Natural killer cell treated with Interleukin-12 subunit alpha and Interleukin-12 subunit beta and Interleukin-15 and Interleukin-18, amount 100 ng/mL, for 72 hours (primary cell): ENCODE measurements around the gene TAF7L. TPM values are rescaled to one million over a fixed set of nuclear protein-coding genes. Genes with fewer than 3 reads are reported as not detected.

Experiments used
- ATAC-seq, 2 donors: fragments of 150-1000 bp; cut with Tn5 transposase in 1 of 2; sonication (Bioruptor Pico), chemical (Tn5 transposase) in 1 of 2; 2 replicates each; pipeline ENCODE4 v1.10.0; 2021
- DNase-seq: peaks from one replicate; pipeline ENCODE4 v3.0.0; 2022; ENCODE audit warnings: low spot score
- H3K27ac Mint-ChIP-seq, 2 donors: 1 replicate in 1 of 2; 2 replicates in 1 of 2; pipeline ENCODE4 v1.8.0; 2022; ENCODE audit warnings: mixed read lengths in 2 of 2, mild to moderate bottlenecking in 1 of 2, moderate library complexity in 1 of 2
- H3K27me3 Mint-ChIP-seq, 2 donors: 1 replicate in 1 of 2; 2 replicates in 1 of 2; pipeline ENCODE4 v1.8.0; 2022; ENCODE audit warnings: mixed read lengths in 2 of 2
- H3K36me3 Mint-ChIP-seq: one replicate; pipeline ENCODE4 v1.8.0; 2022; ENCODE audit warnings: mixed read lengths
- H3K4me1 Mint-ChIP-seq, 2 donors: 1 replicate in 1 of 2; 2 replicates in 1 of 2; pipeline ENCODE4 v1.8.0; 2022; ENCODE audit warnings: low read depth in 2 of 2, mixed read lengths in 2 of 2, mild to moderate bottlenecking in 1 of 2
- H3K4me3 Mint-ChIP-seq: one replicate; pipeline ENCODE4 v1.8.0; 2022; ENCODE audit warnings: mixed read lengths
- H3K9me3 Mint-ChIP-seq: 2 replicates; pipeline ENCODE4 v1.8.0; 2022; ENCODE audit warnings: mixed read lengths
- total RNA-seq, 2 donors: library from RNA; stranded (reverse); gene quantifications; one replicate each; pipeline ENCODE4 v1.2.3, GENCODE V29; 2022

TAF7L gene
- total RNA-seq, 2 donors from 2014 or later, result 0.19 to 0.84 TPM

DNA sequence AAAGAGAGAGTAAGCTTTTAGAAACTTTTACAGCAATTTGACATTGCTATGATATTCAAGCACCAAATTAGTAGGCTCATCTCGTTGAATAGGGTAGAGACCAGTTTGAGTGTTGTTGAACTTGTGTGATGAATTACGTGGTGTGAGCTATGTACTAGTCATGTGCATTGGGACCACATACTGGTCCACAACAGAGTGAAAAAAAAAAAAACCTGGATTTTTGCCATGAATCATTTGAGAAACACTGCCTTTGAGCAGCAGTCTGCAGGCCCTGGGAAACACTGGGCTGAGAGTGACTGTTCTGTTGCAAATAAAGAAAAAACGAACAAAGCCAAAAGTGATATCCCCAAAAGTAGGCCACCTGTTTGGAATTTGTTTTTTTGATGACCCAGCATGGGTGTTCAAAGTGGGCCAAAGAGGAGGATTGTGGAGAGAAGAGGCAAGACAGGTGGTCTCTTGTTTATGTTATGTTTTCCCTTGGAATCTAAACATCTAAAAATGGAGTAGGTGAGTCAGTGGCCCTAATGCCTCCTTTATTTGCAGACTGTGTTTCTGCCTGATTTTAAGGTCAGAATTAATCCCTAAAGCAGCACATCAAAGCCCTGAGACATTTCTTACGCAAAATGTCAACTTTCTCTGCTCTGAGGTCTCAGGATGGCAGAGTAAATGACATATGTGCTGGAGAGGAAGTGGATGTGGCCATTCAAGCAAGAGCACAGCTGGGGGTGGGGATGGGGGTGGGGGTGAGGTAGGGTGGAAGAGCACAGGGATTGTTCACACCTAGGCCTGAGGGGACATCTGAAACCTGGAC, 33.5 kb downstream of the TAF7L start:
- ATAC-seq (peak in 1 of 2 donors; percentile 52), DNase-seq (no peak)
- Mint-ChIP-seq H3K4me1 (peaks cover 0 to 5% of the 10 kb centered on the region in 2 donors), H3K36me3 (no peaks in the 10 kb centered on the region), H3K27ac (no peak overlapping the region), H3K9me3 (no peaks in the 10 kb centered on the region), H3K27me3 (no peaks in the 10 kb centered on the region), H3K4me3 (no peak overlapping the region)

DNA sequence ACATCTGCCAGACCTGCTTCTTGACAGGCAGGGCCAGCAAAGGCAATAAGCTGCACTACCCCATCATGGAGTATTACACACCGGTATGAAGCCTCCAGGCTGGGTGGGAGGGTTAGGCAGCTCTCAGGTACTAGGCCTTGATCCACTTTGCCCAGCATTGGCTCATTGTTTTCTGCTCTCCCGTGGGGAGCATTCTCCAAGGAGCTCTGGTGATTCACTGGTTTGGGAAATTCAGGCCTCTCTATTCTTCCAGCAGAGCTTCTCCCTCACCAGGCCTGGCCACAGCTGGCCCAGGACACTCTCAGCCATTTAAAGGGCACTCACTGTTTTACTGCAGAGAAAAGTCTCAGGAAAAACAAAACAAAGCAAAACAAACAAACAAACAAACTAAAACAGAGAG, 38.5 kb downstream of the TAF7L start:
- Mint-ChIP-seq H3K9me3 (no peaks in the 10 kb centered on the region), H3K4me3 (no peak overlapping the region), H3K27ac (no peak overlapping the region), H3K36me3 (no peaks in the 10 kb centered on the region), H3K27me3 (peaks cover 0 to 8% of the 10 kb centered on the region in 2 donors), H3K4me1 (peaks cover 0 to 3% of the 10 kb centered on the region in 2 donors)
- DNase-seq (peak; percentile 18), ATAC-seq (no peak)

DNA sequence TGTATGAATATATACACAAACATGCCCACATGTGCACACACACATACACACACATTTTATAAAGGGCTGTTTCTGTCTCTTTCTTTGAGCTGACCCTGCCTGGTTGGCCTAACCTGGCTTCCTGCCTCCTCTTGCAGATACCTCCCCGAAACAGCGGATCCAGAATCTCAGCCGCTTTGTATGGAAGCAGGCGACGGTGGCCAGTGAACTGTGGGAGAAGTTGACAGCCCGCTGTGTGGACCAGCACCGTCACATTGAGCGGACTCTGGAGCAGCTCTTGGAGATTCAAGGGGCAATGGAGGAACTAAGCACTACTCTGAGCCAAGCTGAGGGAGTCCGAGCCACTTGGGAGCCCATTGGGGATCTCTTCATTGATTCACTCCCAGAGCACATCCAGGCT, 49.6 kb downstream of the TAF7L start:
- Mint-ChIP-seq H3K9me3 (no peaks in the 10 kb centered on the region), H3K4me3 (no peak overlapping the region), H3K36me3 (no peaks in the 10 kb centered on the region), H3K27ac (no peak overlapping the region), H3K27me3 (peaks cover 0 to 8% of the 10 kb centered on the region in 2 donors), H3K4me1 (no peaks in the 10 kb centered on the region)
- ATAC-seq (no peak), DNase-seq (peak; percentile 55)

DNA sequence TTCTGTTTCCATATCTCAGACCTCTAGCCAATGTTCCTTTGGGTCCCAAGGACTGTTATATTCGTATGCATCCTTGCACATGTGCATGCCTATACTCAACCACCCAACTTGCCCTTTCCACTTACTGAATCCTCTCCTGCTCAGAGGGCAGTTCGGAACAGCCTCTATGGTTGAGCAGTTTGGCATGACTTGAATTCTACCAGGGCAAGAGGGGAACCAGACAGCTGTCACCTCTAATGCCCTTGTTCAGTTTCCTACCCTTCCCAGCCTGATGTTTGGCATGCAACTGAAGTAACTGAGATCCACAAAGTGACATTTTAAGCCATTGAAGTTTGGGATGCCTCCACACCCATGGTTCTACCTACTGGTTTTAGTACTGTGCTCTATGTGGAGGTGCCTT, 54.1 kb downstream of the TAF7L start:
- Mint-ChIP-seq H3K27ac (no peak overlapping the region), H3K4me3 (no peak overlapping the region), H3K36me3 (no peaks in the 10 kb centered on the region), H3K27me3 (peaks cover 0 to 6% of the 10 kb centered on the region in 2 donors), H3K9me3 (no peaks in the 10 kb centered on the region), H3K4me1 (no peaks in the 10 kb centered on the region)
- no peak for DNase-seq
- ATAC-seq, result no peak

DNA sequence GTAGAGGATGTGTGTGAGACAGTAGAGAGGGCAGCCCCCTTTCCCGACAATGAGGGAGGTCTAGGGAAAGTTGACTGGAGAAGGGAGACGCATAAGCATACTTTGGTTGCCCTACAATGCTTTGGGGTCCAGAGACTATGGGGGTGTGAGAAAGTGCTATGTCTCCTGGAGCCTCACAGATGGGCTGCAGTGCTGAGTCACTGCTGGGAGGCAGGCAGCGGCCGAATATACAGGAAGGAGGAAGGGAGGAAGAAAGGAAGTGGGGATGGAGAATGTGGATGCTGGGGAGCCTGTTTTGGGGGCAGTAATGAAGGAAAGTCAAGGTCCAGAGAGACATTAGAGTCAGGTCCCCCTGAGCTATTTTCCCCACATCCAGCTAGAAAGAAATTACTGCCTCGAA, 58.8 kb downstream of the TAF7L start:
- Mint-ChIP-seq H3K4me1 (no peaks in the 10 kb centered on the region), H3K27ac (no peak overlapping the region), H3K27me3 (peaks cover 7 to 14% of the 10 kb centered on the region in 2 donors), H3K9me3 (no peaks in the 10 kb centered on the region), H3K4me3 (no peak overlapping the region), H3K36me3 (no peaks in the 10 kb centered on the region)
- ATAC-seq (no peak), DNase-seq (no peak)

DNA sequence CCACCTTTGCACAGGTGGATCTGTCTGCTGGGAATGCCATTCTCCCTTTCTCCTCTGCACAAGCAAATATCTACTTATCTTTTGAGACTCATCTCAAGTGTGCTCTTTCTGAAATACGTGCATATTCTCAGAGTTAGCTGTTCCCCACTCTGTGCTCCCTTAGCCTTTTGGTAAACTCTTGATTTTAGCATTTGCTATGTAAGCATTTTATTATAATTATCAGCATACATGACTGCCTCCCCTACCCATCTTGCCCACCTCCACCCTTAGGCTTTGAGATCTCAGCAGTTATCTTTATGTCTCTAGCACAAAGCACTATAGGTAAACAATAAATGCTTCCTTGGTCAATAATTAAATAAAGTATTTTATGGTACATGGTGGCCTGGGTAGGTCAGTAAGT, 60.1 kb downstream of the TAF7L start:
- no peaks in the 10 kb centered on the region for H3K9me3 Mint-ChIP-seq
- no peak overlapping the region for H3K27ac Mint-ChIP-seq
- H3K4me1 Mint-ChIP-seq, result no peaks in the 10 kb centered on the region
- H3K4me3 Mint-ChIP-seq, result no peak overlapping the region
- H3K27me3 Mint-ChIP-seq, result peaks cover 7 to 17% of the 10 kb centered on the region in 2 donors
- ATAC-seq (no peak), DNase-seq (no peak)
- no peaks in the 10 kb centered on the region for H3K36me3 Mint-ChIP-seq

DNA sequence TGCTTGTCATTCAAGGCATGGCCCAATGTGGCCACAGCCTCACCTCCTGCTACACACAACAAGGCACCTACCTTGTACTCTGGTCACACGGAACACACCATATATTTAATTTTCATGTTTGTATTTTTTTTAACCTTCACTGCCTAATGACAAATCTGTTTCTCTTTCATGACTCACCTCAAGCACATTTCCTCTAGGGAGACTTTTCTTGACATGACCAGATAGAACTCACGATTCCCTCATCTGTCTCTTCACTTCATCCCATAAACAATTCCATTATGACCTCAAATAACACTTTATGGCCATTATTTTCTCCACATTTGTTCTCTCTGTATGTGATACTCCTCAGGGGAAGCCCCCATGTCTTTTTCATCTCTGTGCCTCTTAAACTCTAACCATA, 60.5 kb downstream of the TAF7L start:
- H3K4me1 Mint-ChIP-seq, result no peaks in the 10 kb centered on the region
- no peaks in the 10 kb centered on the region for H3K36me3 Mint-ChIP-seq
- ATAC-seq, result no peak
- DNase-seq, result no peak
- no peak overlapping the region for H3K27ac Mint-ChIP-seq
- peaks cover 7 to 17% of the 10 kb centered on the region in 2 donors for H3K27me3 Mint-ChIP-seq
- no peaks in the 10 kb centered on the region for H3K9me3 Mint-ChIP-seq
- H3K4me3 Mint-ChIP-seq, result no peak overlapping the region

DNA sequence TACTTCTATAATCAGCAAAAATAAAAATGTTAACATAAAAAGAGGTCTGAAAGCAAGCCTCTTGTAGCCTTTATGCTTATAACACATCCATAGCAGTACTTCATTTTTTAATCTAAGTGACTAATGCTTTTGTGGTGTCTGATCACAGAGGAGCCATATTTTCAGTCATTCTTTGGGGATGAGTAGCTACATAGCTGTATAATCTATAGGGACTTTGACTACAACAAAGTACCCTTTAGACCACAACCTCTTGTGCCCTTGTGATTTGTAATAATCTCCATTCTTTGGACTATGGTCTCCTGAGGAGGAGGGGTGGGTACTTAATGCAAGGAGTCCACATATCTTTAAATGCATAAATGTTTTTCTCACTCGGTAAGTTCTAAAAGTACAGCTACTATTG, 62.0 kb downstream of the TAF7L start:
- Mint-ChIP-seq H3K4me1 (no peaks in the 10 kb centered on the region), H3K27ac (no peak overlapping the region), H3K36me3 (no peaks in the 10 kb centered on the region), H3K9me3 (no peaks in the 10 kb centered on the region), H3K27me3 (peaks cover 7 to 17% of the 10 kb centered on the region in 2 donors), H3K4me3 (no peak overlapping the region)
- DNase-seq (no peak), ATAC-seq (no peak)

DNA sequence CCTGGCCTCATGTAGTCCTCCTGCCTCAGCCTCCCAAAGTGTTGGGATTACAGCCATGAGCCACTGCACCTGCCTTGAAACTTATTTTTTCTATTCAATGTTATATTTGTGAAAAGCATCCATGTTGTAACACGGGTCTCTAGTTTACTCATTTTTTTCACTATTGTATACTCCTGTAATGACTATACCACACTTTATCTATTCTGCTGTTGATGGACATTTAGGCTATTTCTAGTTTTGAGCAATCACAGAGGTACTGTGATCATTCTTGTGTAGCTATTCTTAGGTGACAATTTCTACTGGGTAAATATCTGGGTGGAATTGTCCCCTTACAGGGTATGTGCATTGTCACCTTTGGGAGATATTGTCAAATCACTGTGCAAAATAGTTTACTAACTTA, 67.9 kb downstream of the TAF7L start:
- H3K9me3 Mint-ChIP-seq, result no peaks in the 10 kb centered on the region
- no peak overlapping the region for H3K27ac Mint-ChIP-seq
- peaks cover 0 to 22% of the 10 kb centered on the region in 2 donors for H3K27me3 Mint-ChIP-seq
- H3K4me1 Mint-ChIP-seq, result no peaks in the 10 kb centered on the region
- no peak overlapping the region for H3K4me3 Mint-ChIP-seq
- H3K36me3 Mint-ChIP-seq, result no peaks in the 10 kb centered on the region
- no peak for DNase-seq
- ATAC-seq, result no peak

DNA sequence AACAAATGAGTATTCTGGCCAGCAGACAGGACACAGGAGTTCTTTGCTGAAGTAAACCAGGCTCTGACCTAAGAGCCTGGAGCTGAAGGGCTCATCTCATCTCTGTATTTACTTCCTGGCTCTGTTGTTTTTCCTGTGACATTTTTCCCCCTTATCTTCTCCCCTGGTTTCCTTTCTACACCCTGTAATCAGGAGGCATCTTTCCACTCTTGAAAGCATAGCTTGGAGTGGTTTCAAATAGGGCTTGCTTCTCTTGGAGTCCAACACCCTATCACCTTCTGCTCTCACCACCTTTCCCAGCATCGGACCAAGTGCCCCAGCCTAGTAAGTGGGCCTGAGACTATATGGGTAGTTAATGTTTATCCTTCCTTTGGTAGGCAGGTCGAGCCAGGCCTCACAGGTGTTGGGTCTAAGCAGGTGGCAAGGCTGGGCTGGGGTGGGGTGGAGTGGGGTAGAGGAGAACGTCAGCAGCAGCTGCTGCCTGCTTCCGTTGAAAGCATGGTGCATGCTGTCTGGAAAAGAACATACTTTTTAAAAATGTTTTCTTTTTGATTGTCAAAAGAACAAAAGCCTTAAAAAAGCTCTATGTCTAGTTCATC, 70.4 kb downstream of the TAF7L start:
- peaks cover 0 to 22% of the 10 kb centered on the region in 2 donors for H3K27me3 Mint-ChIP-seq
- H3K9me3 Mint-ChIP-seq, result no peaks in the 10 kb centered on the region
- H3K27ac Mint-ChIP-seq, result no peak overlapping the region
- no peaks in the 10 kb centered on the region for H3K36me3 Mint-ChIP-seq
- no peak for ATAC-seq
- H3K4me1 Mint-ChIP-seq, result no peaks in the 10 kb centered on the region
- DNase-seq, result no peak
- H3K4me3 Mint-ChIP-seq, result no peak overlapping the region

DNA sequence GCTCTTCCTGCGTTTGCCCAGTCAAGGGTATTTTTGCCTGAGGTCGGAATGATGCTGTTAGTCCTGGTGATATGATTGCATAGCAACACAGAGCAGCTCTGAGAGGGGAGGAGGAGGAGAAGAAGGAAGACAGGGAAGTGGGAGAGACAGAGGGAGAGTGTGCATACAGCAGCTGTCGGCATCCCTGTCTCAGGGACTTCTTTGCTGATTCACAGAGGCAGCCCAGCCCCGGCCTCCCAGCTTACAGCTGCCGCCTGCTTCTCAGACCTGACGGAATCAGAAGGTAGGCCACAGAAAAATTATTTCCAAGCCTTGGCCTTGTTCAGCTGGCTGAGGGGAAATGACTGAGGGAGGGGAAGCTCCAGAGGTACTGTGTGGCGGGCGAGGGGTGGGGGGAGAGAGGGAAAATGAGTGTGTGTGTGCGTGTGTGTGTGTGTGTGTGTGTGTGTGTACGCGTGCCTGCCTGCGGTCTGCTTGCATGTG, 71.2 kb downstream of the TAF7L start:
- no peak overlapping the region for H3K27ac Mint-ChIP-seq
- H3K27me3 Mint-ChIP-seq, result peaks cover 0 to 25% of the 10 kb centered on the region in 2 donors
- H3K4me3 Mint-ChIP-seq, result no peak overlapping the region

DNA sequence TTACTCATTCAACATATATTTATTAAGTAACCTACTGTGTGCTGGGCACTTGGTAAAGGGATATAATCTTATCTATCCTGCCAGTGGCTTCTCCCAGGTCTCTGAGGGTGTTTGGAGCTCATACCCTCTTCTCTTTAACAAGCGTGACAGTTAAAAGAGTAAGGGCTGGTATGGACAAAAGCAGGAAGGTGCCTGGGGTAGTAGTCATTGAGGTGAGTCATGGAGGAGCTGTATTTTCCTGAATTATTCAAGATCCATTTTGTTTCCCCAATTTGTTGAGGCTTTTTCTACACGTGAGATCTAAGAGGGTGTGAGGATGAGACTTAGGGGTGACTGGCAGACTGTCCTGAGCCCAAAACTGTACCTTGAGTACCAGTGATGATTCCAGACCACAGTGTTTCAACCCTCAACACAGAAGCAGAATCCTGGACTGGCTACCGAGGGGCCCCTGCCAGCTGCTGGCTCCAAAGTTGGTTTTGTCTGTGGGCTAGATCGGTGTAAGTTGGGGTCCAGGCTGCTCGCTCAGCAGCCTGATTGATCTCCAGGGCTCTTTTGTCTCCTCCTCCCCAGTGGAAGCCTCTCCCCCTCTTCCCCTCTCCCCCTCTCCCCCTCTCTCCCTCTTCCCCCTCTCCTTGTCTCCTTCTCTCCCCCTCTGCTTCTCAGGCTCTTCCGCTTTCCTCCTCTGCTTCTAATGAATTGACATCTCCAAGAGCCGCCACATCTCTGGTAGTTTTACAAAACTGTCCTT, 71.8 kb downstream of the TAF7L start, which contains the start of gene DRP2:
TSS of gene DRP2 (plus strand) at position 671 of the 748 bp plus-strand sequence. CDS start 11,862 bp downstream, outside the sequence.
- Mint-ChIP-seq H3K27ac (no peak within 1 kb of the TSS), H3K9me3 (no peaks in the 10 kb centered on the region), H3K36me3 (no peaks in the 10 kb centered on the region), H3K27me3 (peaks cover 0 to 25% of the 10 kb centered on the region in 2 donors), H3K4me1 (no peaks in the 10 kb centered on the region), H3K4me3 (no peak within 1 kb of the TSS)
- DNase-seq (no peak), ATAC-seq (no peak)

More for the DNA sequence above, 71.2 kb downstream of the TAF7L start:
- Mint-ChIP-seq H3K9me3 (no peaks in the 10 kb centered on the region), H3K4me1 (no peaks in the 10 kb centered on the region), H3K36me3 (no peaks in the 10 kb centered on the region)
- DNase-seq, result no peak
- ATAC-seq, result no peak
